Measurements from ENCODE around the gene FBXO22.
"Not testable (repeated sequence)": the region's sequence is repeated elsewhere in the genome, so short reads cannot be mapped to it uniquely, and the experiment has no call there.

The FBXO22 gene

GRCh38 chr15:75981149-75981815, 77.6 kb downstream of the FBXO22 start:
- TF ChIP-seq HOXA7 (CRISPR knock-in tag; IDR thresholded peaks at IDR 0.05; ENCODE audit: borderline replicate concordance) (no peak), ZNF600 (tag by site-specific recombination; IDR thresholded peaks at IDR 0.05) (no peak), ZNF391 (tag by site-specific recombination; IDR thresholded peaks at IDR 0.05; ENCODE audit: borderline replicate concordance, low read depth) (no peak), ZBTB21 (tag by site-specific recombination; IDR thresholded peaks at IDR 0.05) (no peak), WT1 (tag by site-specific recombination; IDR thresholded peaks at IDR 0.05) (no peak), HIC1 (tag by site-specific recombination; IDR thresholded peaks at IDR 0.05) (no peak), GLI4 (tag by site-specific recombination; IDR thresholded peaks at IDR 0.05) (no peak), OVOL3 (tag by site-specific recombination; IDR thresholded peaks at IDR 0.05) (no peak)
- Histone ChIP-seq H3K27ac (ENCODE audit: extremely low read depth, low read depth, low read length) (no peak overlapping the region), H3K36me3 (ENCODE audit: control insufficient read depth in 2 of 2, insufficient read depth in 1 of 2, low read length in 2 of 2) (no peaks in the 10 kb centered on the region), H3K9me3 (ENCODE audit: control insufficient read depth, insufficient read depth, low read depth, low read length) (no peaks in the 10 kb centered on the region), H3K4me1 (ENCODE audit: control insufficient read depth, insufficient read depth, low read length) (no peaks in the 10 kb centered on the region), H3K4me3 (ENCODE audit: low read depth, low read length) (no peak overlapping the region)
- POLR2A ChIA-PET = interaction anchor here (0.8 kb wide), 1 partner anchor 8 kb away, joined by 3 read pairs; no protein-coding TSS in a partner anchor
- CTCF ChIA-PET = interaction anchor here (0.6 to 1.0 kb wide), 2 partner anchors 86 to 166 kb away, joined by 3 read pairs; no protein-coding TSS in a partner anchor

GRCh38 chr15:75982468-75982867, 78.8 kb downstream of the FBXO22 start:
- no peaks in the 10 kb centered on the region for H3K4me1 ChIP-seq (ENCODE audit: control insufficient read depth, insufficient read depth, low read length)
- H3K4me3 ChIP-seq (ENCODE audit: low read depth, low read length) = no peak overlapping the region
- H3K27ac ChIP-seq (ENCODE audit: extremely low read depth, low read depth, low read length) = no peak overlapping the region
- TF ChIP-seq ZNF169 (tag by site-specific recombination; IDR thresholded peaks at IDR 0.05) = no peak
- H3K36me3 ChIP-seq (ENCODE audit: control insufficient read depth in 2 of 2, insufficient read depth in 1 of 2, low read length in 2 of 2) = no peaks in the 10 kb centered on the region
- ChIA-PET CTCF (interaction anchor here (0.5 to 1.0 kb wide), 3 partner anchors 23 to 288 kb away, joined by 3 to 4 read pairs (median 3); no protein-coding TSS in a partner anchor), POLR2A (interaction anchor here (0.6 kb wide), 1 partner anchor 14 kb away, joined by 3 read pairs; no protein-coding TSS in a partner anchor)
- H3K9me3 ChIP-seq (ENCODE audit: control insufficient read depth, insufficient read depth, low read depth, low read length) = no peaks in the 10 kb centered on the region

- CTCF ChIA-PET; H3K9me3 ChIP-seq (ENCODE audit: control insufficient read depth, insufficient read depth, low read depth, low read length): not testable (repeated sequence)
Measured at GRCh38 chr15:75984706-75985105, 81.0 kb downstream of the FBXO22 start.

GRCh38 chr15:75985971-75986370, 82.3 kb downstream of the FBXO22 start:
- Histone ChIP-seq H3K4me1 (ENCODE audit: control insufficient read depth, insufficient read depth, low read length) (no peaks in the 10 kb centered on the region), H3K4me3 (ENCODE audit: low read depth, low read length) (no peak overlapping the region), H3K36me3 (ENCODE audit: control insufficient read depth in 2 of 2, insufficient read depth in 1 of 2, low read length in 2 of 2) (no peaks in the 10 kb centered on the region), H3K27ac (ENCODE audit: extremely low read depth, low read depth, low read length) (no peak overlapping the region), H3K9me3 (ENCODE audit: control insufficient read depth, insufficient read depth, low read depth, low read length) (no peaks in the 10 kb centered on the region)
- ChIA-PET CTCF (no interaction called here), POLR2A (no interaction called here)
- TF ChIP-seq ZNF292 (tag by site-specific recombination; IDR thresholded peaks at IDR 0.05; ENCODE audit: borderline replicate concordance, low read depth) (no peak), SCRT1 (tag by site-specific recombination; IDR thresholded peaks at IDR 0.05; ENCODE audit: borderline replicate concordance) (no peak), ZNF394 (tag by site-specific recombination; IDR thresholded peaks at IDR 0.05; ENCODE audit: borderline replicate concordance) (no peak), HIC1 (tag by site-specific recombination; IDR thresholded peaks at IDR 0.05) (no peak), ZNF513 (tag by site-specific recombination; IDR thresholded peaks at IDR 0.05) (no peak), ZNF223 (tag by site-specific recombination; IDR thresholded peaks at IDR 0.05) (no peak), HOXD13 (CRISPR knock-in tag; IDR thresholded peaks at IDR 0.05; ENCODE audit: borderline replicate concordance) (no peak), KLF7 (tag by site-specific recombination; IDR thresholded peaks at IDR 0.05; ENCODE audit: borderline replicate concordance) (no peak), ZNF266 (tag by site-specific recombination; IDR thresholded peaks at IDR 0.05; ENCODE audit: low read depth) (no peak), KLF8 (tag by site-specific recombination; IDR thresholded peaks at IDR 0.05) (no peak), ZNF391 (tag by site-specific recombination; IDR thresholded peaks at IDR 0.05; ENCODE audit: borderline replicate concordance, low read depth) (no peak), ZNF473 (tag by site-specific recombination; IDR thresholded peaks at IDR 0.05) (no peak), ZNF169 (tag by site-specific recombination; IDR thresholded peaks at IDR 0.05) (no peak), ZNF670 (tag by site-specific recombination; IDR thresholded peaks at IDR 0.05; ENCODE audit: low read depth) (no peak), ZNF837 (tag by site-specific recombination; IDR thresholded peaks at IDR 0.05) (no peak), SALL2 (tag by site-specific recombination; IDR thresholded peaks at IDR 0.05; ENCODE audit: borderline replicate concordance) (no peak)

More at GRCh38 chr15:75984706-75985105, 81.0 kb downstream of the FBXO22 start:
- H3K27ac ChIP-seq (ENCODE audit: extremely low read depth, low read depth, low read length); H3K4me3 ChIP-seq (ENCODE audit: low read depth, low read length); H3K4me1 ChIP-seq (ENCODE audit: control insufficient read depth, insufficient read depth, low read length); H3K36me3 ChIP-seq (ENCODE audit: control insufficient read depth in 2 of 2, insufficient read depth in 1 of 2, low read length in 2 of 2); POLR2A ChIA-PET: not testable (repeated sequence)

Data from HEK293 (cell line).